Measurements from ENCODE around the gene SCART1.

DNA sequence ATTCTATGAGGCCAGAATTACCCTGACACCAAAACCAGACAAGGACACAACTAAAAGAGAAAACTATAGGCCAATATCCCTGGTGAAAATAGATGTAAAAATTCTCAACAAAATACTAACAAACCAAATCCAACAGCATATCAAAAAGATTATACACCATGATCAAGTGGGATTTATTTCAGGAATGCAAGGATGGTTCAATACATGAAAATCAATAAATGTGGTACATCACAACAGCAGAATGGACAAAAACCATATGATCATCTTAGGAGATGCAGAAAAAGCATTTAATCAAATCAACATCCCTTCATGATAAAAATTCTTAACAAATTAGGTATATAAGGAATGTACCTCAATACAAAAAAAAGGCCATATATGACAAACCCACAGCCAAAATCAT lies 5.6 kb upstream of the SCART1 start:
- TF ChIP-seq, protein P1, sequence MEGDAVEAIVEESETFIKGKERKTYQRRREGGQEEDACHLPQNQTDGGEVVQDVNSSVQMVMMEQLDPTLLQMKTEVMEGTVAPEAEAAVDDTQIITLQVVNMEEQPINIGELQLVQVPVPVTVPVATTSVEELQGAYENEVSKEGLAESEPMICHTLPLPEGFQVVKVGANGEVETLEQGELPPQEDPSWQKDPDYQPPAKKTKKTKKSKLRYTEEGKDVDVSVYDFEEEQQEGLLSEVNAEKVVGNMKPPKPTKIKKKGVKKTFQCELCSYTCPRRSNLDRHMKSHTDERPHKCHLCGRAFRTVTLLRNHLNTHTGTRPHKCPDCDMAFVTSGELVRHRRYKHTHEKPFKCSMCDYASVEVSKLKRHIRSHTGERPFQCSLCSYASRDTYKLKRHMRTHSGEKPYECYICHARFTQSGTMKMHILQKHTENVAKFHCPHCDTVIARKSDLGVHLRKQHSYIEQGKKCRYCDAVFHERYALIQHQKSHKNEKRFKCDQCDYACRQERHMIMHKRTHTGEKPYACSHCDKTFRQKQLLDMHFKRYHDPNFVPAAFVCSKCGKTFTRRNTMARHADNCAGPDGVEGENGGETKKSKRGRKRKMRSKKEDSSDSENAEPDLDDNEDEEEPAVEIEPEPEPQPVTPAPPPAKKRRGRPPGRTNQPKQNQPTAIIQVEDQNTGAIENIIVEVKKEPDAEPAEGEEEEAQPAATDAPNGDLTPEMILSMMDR (IDR thresholded peaks at IDR 0.05 in 2 of 3, conservative IDR thresholded peaks at IDR 0.05 in 1 of 3; ENCODE audit: control insufficient read depth in 2 of 3, extremely low read depth in 1 of 3, insufficient read depth in 1 of 3, low read depth in 3 of 3, low read length in 3 of 3) = no peak
- no peak for TF ChIP-seq SUPT20H (IDR thresholded peaks at IDR 0.05; ENCODE audit: borderline replicate concordance, control insufficient read depth, low read depth, low read length)
- TF ChIP-seq ZZZ3 (IDR thresholded peaks at IDR 0.05; ENCODE audit: control insufficient read depth, insufficient read length, low read depth) = no peak
- TF ChIP-seq, protein P2, sequence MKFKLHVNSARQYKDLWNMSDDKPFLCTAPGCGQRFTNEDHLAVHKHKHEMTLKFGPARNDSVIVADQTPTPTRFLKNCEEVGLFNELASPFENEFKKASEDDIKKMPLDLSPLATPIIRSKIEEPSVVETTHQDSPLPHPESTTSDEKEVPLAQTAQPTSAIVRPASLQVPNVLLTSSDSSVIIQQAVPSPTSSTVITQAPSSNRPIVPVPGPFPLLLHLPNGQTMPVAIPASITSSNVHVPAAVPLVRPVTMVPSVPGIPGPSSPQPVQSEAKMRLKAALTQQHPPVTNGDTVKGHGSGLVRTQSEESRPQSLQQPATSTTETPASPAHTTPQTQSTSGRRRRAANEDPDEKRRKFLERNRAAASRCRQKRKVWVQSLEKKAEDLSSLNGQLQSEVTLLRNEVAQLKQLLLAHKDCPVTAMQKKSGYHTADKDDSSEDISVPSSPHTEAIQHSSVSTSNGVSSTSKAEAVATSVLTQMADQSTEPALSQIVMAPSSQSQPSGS (IDR thresholded peaks at IDR 0.05; ENCODE audit: low read length) = no peak
- no peak for TF ChIP-seq ZNF24 (IDR thresholded peaks at IDR 0.05)
- TF ChIP-seq POLR2AphosphoS5 (IDR thresholded peaks at IDR 0.05; ENCODE audit: low read length) = no peak
- TF ChIP-seq, protein P3, sequence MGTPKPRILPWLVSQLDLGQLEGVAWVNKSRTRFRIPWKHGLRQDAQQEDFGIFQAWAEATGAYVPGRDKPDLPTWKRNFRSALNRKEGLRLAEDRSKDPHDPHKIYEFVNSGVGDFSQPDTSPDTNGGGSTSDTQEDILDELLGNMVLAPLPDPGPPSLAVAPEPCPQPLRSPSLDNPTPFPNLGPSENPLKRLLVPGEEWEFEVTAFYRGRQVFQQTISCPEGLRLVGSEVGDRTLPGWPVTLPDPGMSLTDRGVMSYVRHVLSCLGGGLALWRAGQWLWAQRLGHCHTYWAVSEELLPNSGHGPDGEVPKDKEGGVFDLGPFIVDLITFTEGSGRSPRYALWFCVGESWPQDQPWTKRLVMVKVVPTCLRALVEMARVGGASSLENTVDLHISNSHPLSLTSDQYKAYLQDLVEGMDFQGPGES (IDR thresholded peaks at IDR 0.05) = no peak
- TF ChIP-seq STAT1 (conservative IDR thresholded peaks at IDR 0.05) = no peak
